HG03045 (cell line): Measurements from ENCODE around the gene MXRA8.

Experiments used
- ATAC-seq: cut with Tn5 transposase; IDR thresholded peaks from one replicate; pipeline ENCODE4 v1.9.1; 2021; ENCODE audit warnings: mild to moderate bottlenecking, moderate library complexity; ENCODE audit not compliant: unreplicated experiment

Gene MXRA8

DNA sequence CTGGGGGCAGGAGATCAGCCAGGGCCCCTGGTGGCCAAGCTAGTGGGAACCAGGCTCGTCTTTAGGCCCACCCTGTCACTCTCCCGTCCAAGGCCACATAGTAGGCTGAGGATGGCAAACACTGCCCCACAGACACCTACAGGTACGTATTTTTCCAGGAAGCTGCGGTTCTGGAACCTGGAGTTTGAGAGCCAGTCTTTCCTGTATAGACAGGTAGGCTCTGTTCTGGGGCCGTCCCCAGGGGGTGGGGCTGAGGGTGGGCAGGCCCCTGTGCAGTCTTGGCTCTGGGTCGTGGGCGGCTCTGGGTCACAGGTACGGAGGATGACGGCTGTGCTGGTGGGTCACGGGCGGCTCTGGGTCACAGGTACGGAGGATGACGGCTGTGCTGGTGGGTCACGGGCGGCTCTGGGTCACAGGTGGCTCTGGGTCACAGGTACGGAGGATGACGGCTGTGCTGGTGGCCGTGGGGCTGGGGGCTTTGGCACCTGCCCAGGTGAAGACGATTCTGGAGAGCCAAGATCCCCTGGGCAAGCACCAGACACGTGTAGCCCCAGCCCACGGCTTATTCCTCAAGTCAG, 47.8 kb downstream of the MXRA8 start:
- no peak for ATAC-seq

DNA sequence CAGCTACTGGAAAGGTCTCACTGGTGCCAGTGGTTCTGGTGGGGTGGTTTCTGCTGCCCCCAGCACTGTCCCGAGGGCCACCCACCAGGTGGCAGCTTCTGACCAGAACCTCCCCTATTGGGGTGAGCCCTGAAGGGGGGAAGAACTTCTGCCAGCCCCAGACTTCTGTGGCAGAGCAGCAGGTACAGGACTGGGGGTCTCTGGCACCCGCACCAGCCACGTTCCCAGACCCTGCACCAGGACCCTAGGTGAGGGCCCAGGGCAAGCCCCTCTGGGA, 48.3 kb downstream of the MXRA8 start:
- ATAC-seq: no peak

DNA sequence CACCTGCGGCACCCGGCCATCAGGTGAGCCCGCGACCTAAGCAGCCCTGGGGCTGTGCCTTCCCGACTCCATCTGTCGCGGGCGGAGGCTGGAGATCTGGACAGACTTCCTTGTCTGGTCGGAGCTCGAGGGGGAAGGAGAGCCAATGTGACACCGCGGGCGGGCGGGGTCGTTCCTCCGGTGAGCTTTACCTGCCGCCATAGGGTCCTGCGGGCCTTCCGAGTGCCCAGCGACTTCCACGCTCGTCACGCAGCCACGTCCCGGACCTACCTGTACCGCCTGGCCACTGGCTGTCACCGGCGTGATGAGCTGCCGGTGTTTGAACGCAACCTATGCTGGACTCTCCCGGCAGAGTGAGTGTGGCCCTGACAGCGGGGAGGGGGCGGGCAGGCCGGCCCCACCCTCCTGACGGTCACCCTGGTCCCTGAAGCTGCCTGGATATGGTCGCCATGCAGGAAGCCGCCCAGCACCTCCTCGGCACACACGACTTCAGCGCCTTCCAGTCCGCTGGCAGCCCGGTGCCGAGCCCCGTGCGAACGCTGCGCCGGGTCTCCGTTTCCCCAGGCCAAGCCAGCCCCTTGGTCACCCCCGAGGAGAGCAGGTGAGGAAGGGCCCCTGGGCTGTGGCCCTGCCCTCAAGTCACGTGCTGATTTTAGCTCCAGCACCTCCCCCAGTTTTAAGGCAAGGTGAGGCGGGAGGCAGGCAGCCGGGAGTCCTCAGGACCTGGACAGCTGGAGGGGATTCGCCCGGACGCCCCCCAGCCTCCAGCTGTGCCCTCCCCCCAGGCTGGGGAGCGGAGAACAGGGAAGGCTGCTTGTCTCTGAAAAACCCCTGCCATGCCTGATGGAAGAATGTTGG, 48.9 kb downstream of the MXRA8 start:
- ATAC-seq: no peak

DNA sequence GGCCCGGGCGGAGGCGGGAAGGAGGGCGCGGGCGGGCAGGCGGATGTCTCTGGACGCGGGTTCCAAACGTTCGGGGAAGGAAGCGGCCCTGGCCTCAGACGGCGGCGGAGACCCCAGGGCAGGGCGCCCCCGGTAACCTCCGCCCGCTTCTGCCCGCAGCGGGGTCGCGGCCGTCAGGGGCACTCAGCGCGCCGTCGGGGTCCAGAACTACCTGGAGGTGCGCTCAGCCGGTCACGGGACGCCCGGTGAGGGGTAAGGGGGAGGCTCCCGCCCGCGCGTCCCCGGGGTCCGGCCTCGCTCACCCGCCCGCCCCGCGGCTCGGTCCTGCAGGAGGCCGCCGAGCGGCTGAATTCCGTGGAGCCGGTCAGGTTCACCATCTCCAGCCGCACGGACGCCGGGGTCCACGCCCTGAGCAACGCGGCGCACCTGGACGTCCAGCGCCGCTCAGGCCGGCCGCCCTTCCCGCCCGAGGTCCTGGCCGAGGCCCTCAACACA, 49.6 kb downstream of the MXRA8 start:
- ATAC-seq: no peak

DNA sequence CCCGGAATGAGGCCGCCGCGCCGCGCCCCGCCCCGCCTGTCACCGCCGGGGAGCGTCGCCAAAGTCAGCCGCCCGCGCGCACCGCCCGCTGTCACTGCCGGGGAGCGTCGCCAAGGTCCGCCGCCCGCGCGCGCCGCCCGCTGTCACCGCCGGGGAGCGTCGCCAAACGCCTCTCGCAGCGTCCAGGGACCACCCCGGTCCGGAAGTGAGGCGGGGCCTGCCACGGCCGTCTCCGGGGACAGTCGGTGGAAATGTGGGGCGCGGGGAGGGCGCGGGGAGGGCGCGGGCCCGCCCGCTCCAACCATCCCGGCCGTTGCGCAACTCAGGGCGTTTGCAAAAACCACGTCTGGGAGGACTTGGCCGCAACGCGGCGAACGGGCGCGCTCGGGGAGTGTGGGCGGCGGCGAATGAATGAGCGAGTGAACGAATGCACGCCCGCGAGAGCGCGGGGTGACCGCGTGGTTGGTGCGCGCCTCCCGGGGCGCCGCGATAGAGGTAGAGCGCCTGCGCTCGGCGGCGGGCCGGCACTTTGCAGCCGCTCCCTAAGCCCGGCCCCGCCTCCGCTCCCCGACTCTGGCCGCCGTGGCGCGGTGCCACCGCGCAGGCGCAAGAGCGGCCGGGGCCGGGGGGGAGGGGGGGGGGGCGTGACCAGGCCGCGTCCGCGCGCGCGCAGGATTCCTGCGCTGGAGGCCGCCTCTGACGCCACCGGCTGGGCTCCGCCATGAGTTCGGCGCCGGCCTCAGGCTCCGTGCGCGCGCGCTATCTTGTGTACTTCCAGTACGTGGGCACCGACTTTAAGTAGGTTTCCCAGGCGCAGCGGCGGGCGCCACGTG, 50.2 kb downstream of the MXRA8 start, which contains the start of the genes ACAP3 and PUSL1:
TSS of gene ACAP3 (minus strand) at position 8 of the 833 bp plus-strand sequence. CDS start 115 bp downstream, outside the sequence.
TSS of gene PUSL1 (plus strand) at position 675 of the 833 bp plus-strand sequence. CDS start at position 722, 47 bp downstream.
- peak; percentile 47 for ATAC-seq

DNA sequence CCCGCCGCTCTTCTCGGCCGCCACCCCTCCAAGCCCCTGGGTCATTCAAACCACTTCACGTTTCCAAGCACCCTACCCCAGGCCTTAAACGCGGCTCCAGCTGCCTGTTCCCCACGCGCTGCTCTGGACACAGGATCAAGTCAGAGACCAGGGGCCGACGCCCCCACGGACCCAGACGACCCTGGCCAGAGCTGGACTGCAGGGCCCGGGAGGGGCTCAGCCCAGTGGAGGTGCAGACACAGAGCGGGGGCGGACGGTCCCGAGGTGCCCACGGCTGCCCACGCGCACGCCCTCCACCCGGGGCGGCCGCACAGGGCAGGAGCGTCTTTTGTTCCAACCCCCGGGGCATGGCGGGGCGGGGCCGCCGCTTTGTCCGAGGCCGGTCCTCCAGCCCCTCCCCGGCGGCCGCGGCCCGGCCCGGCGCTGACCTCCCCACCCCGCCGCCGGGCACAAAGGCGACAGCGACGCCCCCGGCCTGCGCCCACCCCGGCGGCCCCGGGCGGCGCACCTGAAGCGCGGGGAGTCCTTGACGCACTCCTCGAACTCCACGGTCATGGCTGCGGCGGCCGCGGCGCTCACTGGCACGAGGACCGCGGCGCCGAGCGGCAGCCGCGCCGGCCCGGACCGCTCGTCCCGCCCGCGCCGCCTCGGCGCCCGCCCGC, 51.0 kb downstream of the MXRA8 start:
- ATAC-seq: peak; percentile 5

DNA sequence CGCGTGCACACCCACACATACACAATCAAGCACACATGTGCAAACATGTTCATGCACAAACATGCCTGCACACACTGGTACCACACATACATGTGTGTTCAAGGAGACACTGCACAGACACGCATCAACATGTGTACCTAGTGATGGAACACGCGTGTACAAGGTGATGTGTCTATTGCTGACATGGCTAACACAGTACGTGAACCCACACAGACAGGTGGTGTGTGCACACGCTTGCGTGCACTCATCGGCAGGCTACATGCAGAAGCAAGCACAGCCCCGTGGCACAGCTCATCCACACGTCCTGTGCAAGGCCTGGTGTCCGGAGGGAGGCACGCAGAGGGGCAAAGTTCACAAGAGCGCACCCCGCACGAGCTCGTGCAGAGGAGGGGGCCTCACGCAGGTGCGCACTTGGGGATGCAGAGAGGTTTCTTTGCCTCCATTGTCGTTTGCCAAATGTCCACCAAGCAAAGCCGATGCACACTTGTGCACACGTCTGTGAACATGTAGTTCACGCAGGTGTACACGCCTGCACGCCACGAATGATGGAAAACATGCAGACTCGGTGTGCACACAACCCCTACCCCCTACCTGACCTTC, 51.6 kb downstream of the MXRA8 start:
- no peak for ATAC-seq

DNA sequence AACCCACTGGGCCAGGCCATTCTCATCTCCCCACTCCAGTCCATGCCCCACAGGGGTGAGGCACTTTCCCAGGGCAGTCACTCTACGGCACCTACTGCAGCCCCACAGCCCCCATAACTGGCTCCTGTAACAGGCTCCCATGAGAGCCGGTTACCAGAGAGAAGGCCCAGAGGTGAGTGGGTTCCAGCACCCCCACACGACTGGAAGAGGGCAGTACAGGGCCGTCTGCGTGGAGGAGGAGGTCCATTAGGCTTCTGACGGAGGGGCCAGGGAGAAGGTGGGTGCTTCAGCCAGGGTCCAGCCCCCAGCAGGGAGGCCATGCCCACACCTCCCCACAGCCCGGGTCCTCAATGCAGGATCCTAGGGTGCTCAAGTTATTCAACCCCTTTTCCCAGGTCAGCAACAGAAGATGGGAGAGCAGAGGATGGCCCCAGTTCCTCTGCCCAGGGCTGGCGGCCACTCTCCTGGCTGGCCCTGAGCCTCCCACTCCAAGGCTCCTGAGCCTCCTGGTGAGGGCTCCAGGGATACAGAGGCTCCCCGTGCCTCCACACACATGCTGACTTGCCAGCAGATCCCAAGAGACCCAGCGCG, 52.2 kb downstream of the MXRA8 start:
- no peak for ATAC-seq

DNA sequence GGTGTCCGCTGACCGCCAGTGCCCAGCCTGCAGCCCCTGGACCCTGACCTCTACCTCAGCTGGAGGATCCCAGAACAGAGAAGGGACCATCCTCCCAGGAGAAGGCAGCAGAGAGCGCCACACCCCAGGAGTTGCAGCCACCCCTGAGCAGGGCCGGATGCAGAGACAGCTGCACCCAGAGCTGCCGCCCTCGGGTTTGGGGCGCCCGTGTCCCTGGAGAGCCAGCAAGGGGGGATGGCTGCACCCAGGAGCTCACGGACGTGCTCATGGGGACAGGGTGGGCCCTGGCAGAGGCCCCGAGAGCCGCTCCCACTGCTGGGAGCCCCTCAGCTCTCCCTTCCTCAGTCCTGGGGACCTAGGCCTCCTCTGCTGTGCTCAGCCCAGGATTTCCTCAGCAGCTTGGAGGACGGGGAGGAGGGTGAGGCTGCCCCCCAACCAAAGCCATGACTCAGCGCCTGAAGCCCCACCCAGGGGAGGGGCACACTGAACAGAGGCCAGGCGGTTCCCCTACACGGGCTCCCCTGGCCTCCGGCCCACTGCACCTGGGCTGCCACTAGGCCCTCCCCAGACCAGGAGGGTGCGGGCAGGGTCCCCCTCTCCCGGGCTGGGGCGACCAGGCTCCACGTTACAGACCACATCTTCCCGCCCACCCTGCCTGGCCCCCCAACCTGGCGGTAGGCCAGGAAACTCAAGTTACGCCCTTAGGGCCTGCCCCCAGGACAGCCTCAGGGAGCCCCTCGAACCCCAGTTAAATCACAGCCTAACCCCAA, 52.9 kb downstream of the MXRA8 start:
- ATAC-seq: no peak

DNA sequence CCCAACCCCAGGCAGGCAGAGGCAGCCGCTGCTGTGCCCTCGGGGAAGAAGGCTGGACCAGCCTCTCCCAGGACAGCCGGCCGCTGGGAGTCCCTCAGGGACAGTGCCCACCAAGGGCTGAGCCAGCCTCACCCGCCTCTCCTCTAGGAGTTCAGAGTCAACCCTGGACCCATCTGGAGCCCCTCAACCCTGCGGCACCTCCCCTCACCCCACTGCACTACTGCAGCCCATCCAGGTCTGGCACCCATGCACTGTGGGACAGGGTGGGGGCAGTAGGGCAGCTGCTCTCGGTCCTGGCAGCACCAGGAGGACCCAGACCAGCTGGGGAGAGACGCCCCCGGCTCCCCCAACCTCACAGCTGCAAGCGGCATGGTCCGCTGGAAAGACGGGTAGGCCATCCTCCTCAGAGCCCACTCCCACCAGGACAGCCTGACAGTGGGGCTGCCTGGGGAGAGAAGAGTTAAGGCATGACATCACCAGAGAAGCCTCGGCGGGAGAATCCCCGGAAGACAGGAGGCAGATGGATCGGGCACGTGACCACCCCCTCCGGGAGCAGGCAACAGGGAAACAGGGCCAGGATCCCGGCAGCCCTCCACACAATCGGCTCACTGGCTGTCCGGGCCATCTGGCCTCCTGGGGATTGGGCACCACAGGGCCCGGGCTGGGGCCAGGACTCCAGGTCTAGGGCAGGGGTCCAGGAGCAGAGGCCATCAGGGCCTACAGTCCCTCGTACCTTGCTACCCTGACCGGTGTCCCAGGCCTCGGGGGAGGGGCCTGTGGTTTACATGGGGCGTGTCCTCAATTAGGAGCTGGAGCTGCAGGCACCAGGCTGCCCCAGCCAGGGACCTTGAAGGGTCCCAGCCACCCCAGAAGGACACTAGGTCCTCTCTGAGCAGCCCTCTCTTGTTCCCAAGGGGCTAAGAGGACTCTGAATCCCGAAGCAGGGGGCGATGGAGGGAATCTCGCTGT, 53.7 kb downstream of the MXRA8 start:
- ATAC-seq: no peak

DNA sequence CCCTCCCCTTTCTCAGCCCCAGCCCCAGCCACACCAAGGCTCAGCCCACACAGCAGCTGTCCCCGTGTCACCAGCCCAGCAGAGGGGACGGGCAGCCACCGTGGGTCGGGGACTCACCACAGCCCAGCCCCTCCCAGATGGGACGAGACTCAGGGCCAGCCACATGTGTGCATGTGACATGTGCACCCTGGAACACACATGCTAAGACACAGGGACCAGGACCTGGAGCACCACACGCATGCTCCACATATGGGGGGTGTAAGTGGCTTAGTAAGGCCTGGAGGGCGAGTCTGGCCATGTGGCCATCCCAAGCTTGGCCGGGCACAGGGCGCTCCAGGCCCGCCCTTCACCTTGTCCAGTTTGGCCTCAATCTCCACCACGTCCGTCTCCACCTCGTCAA, 54.6 kb downstream of the MXRA8 start:
- ATAC-seq: no peak

DNA sequence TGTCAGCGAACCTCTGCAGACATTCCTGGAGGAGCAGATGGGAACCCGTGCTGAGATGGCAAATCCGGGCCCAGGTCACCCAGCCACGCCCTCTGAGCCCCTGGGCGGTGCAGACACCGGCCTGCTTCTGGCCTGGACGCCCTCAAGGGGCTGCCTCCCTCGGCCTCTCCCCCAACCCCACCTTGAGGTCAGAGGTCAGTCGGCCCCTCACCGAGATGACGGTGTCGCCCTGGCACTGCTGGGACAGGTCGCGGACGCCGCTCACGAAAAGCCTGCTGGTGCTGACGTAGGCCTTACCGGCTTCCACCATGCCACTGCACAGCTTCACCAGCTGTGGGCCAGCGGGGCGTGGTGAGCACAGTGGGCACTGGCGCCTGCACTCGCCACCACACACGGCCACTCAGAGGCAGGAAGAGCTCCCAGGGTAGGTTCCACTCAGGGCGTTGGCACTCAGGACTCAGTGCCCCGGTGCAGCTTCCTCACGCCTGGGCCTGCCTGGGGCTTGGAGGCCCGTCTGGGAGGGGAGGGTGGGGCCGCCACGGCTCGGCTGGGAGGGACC, 55.3 kb downstream of the MXRA8 start:
- ATAC-seq: no peak
